Natural killer cell (primary cell): ENCODE measurements around the gene NT5C1B. TPM values are rescaled to one million over a fixed set of nuclear protein-coding genes. Genes with fewer than 3 reads are reported as not detected.

ENCODE experiments used
- ATAC-seq, 3 donors: fragments of 150-1000 bp in 2 of 3; fragments of 200-7000 bp in 1 of 3; cut with Tn5 transposase; 1 replicate in 1 of 3; 2 replicates in 2 of 3; pipeline ENCODE4 v1.10.0; 2021; ENCODE audit warnings: mild to moderate bottlenecking in 2 of 3, moderate library complexity in 2 of 3
- DNase-seq, 2 donors: peaks; one replicate each; pipeline versions ENCODE4 v3.0.0 to v3.0.0-alpha.2; 2013 to 2021; ENCODE audit warnings: mixed read lengths in 1 of 2
- H3K27ac ChIP-seq: one replicate; pipeline ENCODE4 v1.5.1; 2013; ENCODE audit warnings: mild to moderate bottlenecking, low read length
- H3K27me3 ChIP-seq: one replicate; pipeline ENCODE4 v1.6.1; 2013; ENCODE audit warnings: low read length; ENCODE audit not compliant: control insufficient read depth, insufficient read depth
- H3K36me3 ChIP-seq: one replicate; pipeline ENCODE4 v1.6.1; 2013; ENCODE audit warnings: low read length; ENCODE audit not compliant: control insufficient read depth, insufficient read depth
- H3K4me1 ChIP-seq: one replicate; pipeline ENCODE4 v1.6.1; 2013; ENCODE audit warnings: low read length; ENCODE audit not compliant: control insufficient read depth, insufficient read depth
- H3K4me3 ChIP-seq: one replicate; pipeline ENCODE4 v1.5.1; 2013; ENCODE audit warnings: low read length
- H3K9me3 ChIP-seq: one replicate; pipeline ENCODE4 v1.6.1; 2013; ENCODE audit warnings: low read length; ENCODE audit not compliant: control insufficient read depth, insufficient read depth
- H3K27ac Mint-ChIP-seq, 2 donors: one replicate each; pipeline ENCODE4 v1.8.0; 2022; ENCODE audit warnings: mild to moderate bottlenecking in 2 of 2, mixed read lengths in 2 of 2, moderate library complexity in 1 of 2
- H3K27me3 Mint-ChIP-seq, 2 donors: one replicate each; pipeline ENCODE4 v1.8.0; 2022; ENCODE audit warnings: low read depth in 2 of 2, mixed read lengths in 2 of 2
- H3K36me3 Mint-ChIP-seq: one replicate; pipeline ENCODE4 v1.8.0; 2022; ENCODE audit warnings: mixed read lengths
- H3K4me1 Mint-ChIP-seq, 2 donors: one replicate each; pipeline ENCODE4 v1.8.0; 2022; ENCODE audit warnings: mixed read lengths in 2 of 2
- H3K4me3 Mint-ChIP-seq: one replicate; pipeline ENCODE4 v1.8.0; 2022; ENCODE audit warnings: mild to moderate bottlenecking, moderate library complexity, mixed read lengths
- H3K9me3 Mint-ChIP-seq, 2 donors: one replicate each; pipeline ENCODE4 v1.8.0; 2022; ENCODE audit warnings: mixed read lengths in 2 of 2
- CTCF ChIP-seq: fragments of 200-600 bp; IDR thresholded peaks from one replicate; pipeline ENCODE4 v1.8.0; 2022; ENCODE audit warnings: antibody characterized with exemption
- WGBS: methylation state at CpG from one replicate; pipeline ENCODE4 v1.1.7; 2013; ENCODE audit warnings: missing lambda C conversion rate; ENCODE audit not compliant: insufficient coverage; 5-methylcytosine and 5-hydroxymethylcytosine counted together
- intact Hi-C: fragments of 100-400 bp; cut with micrococcal nuclease; formaldehyde crosslinking; loops from one replicate; pipeline ENCODE4 v1.14.2; 2022
- total RNA-seq, 4 donors: library from RNA; stranded (reverse); fragments of 120-200 nt in 1 of 4; gene quantifications; one replicate each; pipeline versions ENCODE4 v1.2.3 to v1.2.4, GENCODE V29; 2013 to 2022

NT5C1B gene
- total RNA-seq, 3 donors from 2014 or later (not counting 1 experiment from before 2014, with no cell fraction given) = not detected

GRCh38 chr2:18516112-18516511 lies 73.3 kb downstream of the NT5C1B start:
- Mint-ChIP-seq H3K4me3 (no peak overlapping the region), H3K27me3 (peaks cover 12 to 13% of the 10 kb centered on the region in 2 donors), H3K9me3 (no peaks in the 10 kb centered on the region), H3K4me1 (no peaks in the 10 kb centered on the region), H3K27ac (no peak overlapping the region), H3K36me3 (no peaks in the 10 kb centered on the region)
- TF ChIP-seq CTCF = no peak
- DNase-seq (no peak), ATAC-seq (peak in 1 of 3 donors; percentile 35)
- intact Hi-C loops = no loop called here
- Histone ChIP-seq H3K27ac (no peak overlapping the region), H3K27me3 (no peaks in the 10 kb centered on the region), H3K36me3 (no peaks in the 10 kb centered on the region), H3K9me3 (no peaks in the 10 kb centered on the region), H3K4me3 (no peak overlapping the region), H3K4me1 (no peaks in the 10 kb centered on the region)
- 75% methylated on average over 11 of the region's 11 CpGs for WGBS

GRCh38 chr2:18514526-18515461 lies 74.6 kb downstream of the NT5C1B start:
- TF ChIP-seq CTCF = no peak
- Mint-ChIP-seq H3K27me3 (peaks cover 13 to 26% of the 10 kb centered on the region in 2 donors), H3K9me3 (no peaks in the 10 kb centered on the region), H3K36me3 (no peaks in the 10 kb centered on the region), H3K4me3 (no peak overlapping the region), H3K4me1 (no peaks in the 10 kb centered on the region), H3K27ac (no peak overlapping the region)
- H3K27ac ChIP-seq = no peak overlapping the region
- H3K4me3 ChIP-seq = no peak overlapping the region
- no peaks in the 10 kb centered on the region for H3K36me3 ChIP-seq
- WGBS = 73% methylated on average over 4 of the region's 4 CpGs
- H3K27me3 ChIP-seq = no peaks in the 10 kb centered on the region
- no peaks in the 10 kb centered on the region for H3K9me3 ChIP-seq
- no peaks in the 10 kb centered on the region for H3K4me1 ChIP-seq
- no peak for DNase-seq
- intact Hi-C loops = no loop called here
- no peak for ATAC-seq

Other genes with a start within 250 kb of the NT5C1B start
- gene RDH14, start 28.9 kb downstream of the NT5C1B start, total RNA-seq = 10 to 100 TPM in 2 of 3 donors, 1 to 10 TPM in 1; 8.7 to 13.5 (median 12.5) TPM